SW480 (cell line): Measurements from ENCODE around the gene SMPD3.
A peak's percentile ranks its signal among the peaks of the same experiment; 100 is the strongest.

Source experiments
- DNase-seq: peaks from one replicate; pipeline ENCODE4 v3.0.0-alpha.2; 2016; ENCODE audit warnings: low spot score

The SMPD3 gene

GRCh38 chr16:68434624-68435210, 13.6 kb downstream of the SMPD3 start:
- peak; percentile 74 for DNase-seq

- no peak for DNase-seq
Observed at GRCh38 chr16:68433316-68433715, 15.0 kb downstream of the SMPD3 start.

- no peak for DNase-seq
Observed at GRCh38 chr16:68432701-68433100, 15.6 kb downstream of the SMPD3 start.

- no peak for DNase-seq
Observed at GRCh38 chr16:68429076-68429854, 19.0 kb downstream of the SMPD3 start.

- DNase-seq: no peak
Observed at GRCh38 chr16:68427649-68428303, 20.5 kb downstream of the SMPD3 start.

GRCh38 chr16:68426347-68426652, 22.0 kb downstream of the SMPD3 start:
- DNase-seq: no peak

GRCh38 chr16:68425498-68426346, 22.6 kb downstream of the SMPD3 start:
- DNase-seq: no peak

GRCh38 chr16:68423771-68424170, 24.5 kb downstream of the SMPD3 start:
- DNase-seq: no peak

GRCh38 chr16:68422396-68422960, 25.8 kb downstream of the SMPD3 start:
- no peak for DNase-seq

GRCh38 chr16:68421076-68421475, 27.2 kb downstream of the SMPD3 start:
- DNase-seq: no peak

- no peak for DNase-seq
Observed at GRCh38 chr16:68420366-68420942, 27.9 kb downstream of the SMPD3 start.

GRCh38 chr16:68417711-68418301, 30.5 kb downstream of the SMPD3 start:
- DNase-seq: peak; percentile 17

- no peak for DNase-seq
Observed at GRCh38 chr16:68416057-68417046, 32.0 kb downstream of the SMPD3 start.

GRCh38 chr16:68414581-68414980, 33.7 kb downstream of the SMPD3 start:
- no peak for DNase-seq

GRCh38 chr16:68412061-68412460, 36.2 kb downstream of the SMPD3 start:
- no peak for DNase-seq

- no peak for DNase-seq
Observed at GRCh38 chr16:68411086-68411485, 37.2 kb downstream of the SMPD3 start.

- no peak for DNase-seq
Observed at GRCh38 chr16:68408967-68409366, 39.3 kb downstream of the SMPD3 start.

- no peak for DNase-seq
Observed at GRCh38 chr16:68408428-68408827, 39.9 kb downstream of the SMPD3 start.

- DNase-seq: no peak
Observed at GRCh38 chr16:68406458-68407152, 41.7 kb downstream of the SMPD3 start.
